ENCODE data around the gene AIG1.

Gene AIG1

GRCh38 chr6:143323729-143324470 is 263.2 kb downstream of the AIG1 start:
- no peaks in the 10 kb centered on the region for H4K20me1 ChIP-seq (ENCODE audit: insufficient read depth, low read length)
- DNase-seq: no peak
- H3K4me2 ChIP-seq (ENCODE audit: low read depth, low read length): no peak overlapping the region
- H3K27me3 ChIP-seq (replicated peaks; ENCODE audit: insufficient read depth, low read length): no peaks in the 10 kb centered on the region
- no peaks in the 10 kb centered on the region for H3K4me1 ChIP-seq (ENCODE audit: low read length)
- H3K9ac ChIP-seq (ENCODE audit: low read length): no peak overlapping the region
- no peak overlapping the region for H2AFZ ChIP-seq (ENCODE audit: low read length)
- H3K79me2 ChIP-seq (ENCODE audit: low read length): no peaks in the 10 kb centered on the region
- no peaks in the 10 kb centered on the region for H3F3A ChIP-seq (ENCODE audit: insufficient read depth, low read length)
- no peaks in the 10 kb centered on the region for H3K36me3 ChIP-seq (replicated peaks; ENCODE audit: insufficient read depth, low read length)
- no peaks in the 10 kb centered on the region for H3K9me3 ChIP-seq (replicated peaks; ENCODE audit: insufficient read depth, low read length)
- H3K27ac ChIP-seq (ENCODE audit: low read length): no peak overlapping the region
- TF ChIP-seq, protein P1, sequence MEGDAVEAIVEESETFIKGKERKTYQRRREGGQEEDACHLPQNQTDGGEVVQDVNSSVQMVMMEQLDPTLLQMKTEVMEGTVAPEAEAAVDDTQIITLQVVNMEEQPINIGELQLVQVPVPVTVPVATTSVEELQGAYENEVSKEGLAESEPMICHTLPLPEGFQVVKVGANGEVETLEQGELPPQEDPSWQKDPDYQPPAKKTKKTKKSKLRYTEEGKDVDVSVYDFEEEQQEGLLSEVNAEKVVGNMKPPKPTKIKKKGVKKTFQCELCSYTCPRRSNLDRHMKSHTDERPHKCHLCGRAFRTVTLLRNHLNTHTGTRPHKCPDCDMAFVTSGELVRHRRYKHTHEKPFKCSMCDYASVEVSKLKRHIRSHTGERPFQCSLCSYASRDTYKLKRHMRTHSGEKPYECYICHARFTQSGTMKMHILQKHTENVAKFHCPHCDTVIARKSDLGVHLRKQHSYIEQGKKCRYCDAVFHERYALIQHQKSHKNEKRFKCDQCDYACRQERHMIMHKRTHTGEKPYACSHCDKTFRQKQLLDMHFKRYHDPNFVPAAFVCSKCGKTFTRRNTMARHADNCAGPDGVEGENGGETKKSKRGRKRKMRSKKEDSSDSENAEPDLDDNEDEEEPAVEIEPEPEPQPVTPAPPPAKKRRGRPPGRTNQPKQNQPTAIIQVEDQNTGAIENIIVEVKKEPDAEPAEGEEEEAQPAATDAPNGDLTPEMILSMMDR (IDR thresholded peaks at IDR 0.05; ENCODE audit: low read length): no peak
- TF ChIP-seq EZH2phosphoT487 (IDR thresholded peaks at IDR 0.05; ENCODE audit: low read length) (no peak), EZH2 (optimal IDR thresholded peaks at IDR 0.05; ENCODE audit: low read depth, low read length) (no peak)
- H3K9me2 ChIP-seq (replicated peaks; ENCODE audit: insufficient read depth, low read length): no peaks in the 10 kb centered on the region
- H3K4me3 ChIP-seq (ENCODE audit: low read length): no peak overlapping the region

DNA sequence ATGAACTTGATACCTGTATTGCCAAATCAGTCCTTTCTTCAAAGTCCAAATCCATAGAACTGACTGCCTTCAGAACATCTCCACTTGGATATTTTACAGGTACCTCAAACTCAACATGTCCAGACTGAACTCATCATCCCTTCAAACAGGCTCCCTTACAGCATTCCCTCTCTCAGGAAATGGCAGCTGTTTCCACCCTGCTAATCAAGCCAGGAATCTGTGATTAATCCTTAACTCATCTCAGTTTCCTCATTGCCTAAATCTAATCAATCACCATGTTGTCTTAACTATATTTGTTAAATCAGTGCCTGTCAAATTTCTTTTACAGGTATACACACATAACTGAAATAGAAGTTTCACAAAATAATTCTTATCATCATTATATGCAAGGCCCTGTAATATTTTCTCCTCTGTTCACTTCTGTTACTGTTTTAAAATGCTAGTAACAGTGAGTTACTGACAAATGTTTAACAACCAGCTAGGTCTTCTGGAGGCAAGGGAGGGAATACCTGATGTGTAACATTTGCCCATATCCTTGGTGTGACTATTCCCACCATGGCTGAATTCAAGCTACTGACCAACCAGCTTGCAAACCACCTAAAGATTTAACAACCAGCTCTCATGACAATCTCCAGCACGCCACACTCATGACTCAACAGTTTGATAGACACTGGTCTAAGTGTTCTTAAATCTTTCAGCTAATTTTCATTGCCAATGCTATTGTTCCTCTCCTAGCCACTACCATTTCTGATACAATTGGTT is 264.9 kb downstream of the AIG1 start:
- Histone ChIP-seq H4K20me1 (ENCODE audit: insufficient read depth, low read length) (no peaks in the 10 kb centered on the region), H3K79me2 (ENCODE audit: low read length) (no peaks in the 10 kb centered on the region), H3K9me3 (replicated peaks; ENCODE audit: insufficient read depth, low read length) (no peaks in the 10 kb centered on the region), H3K4me3 (ENCODE audit: low read length) (no peak overlapping the region), H3F3A (ENCODE audit: insufficient read depth, low read length) (no peaks in the 10 kb centered on the region), H3K9ac (ENCODE audit: low read length) (no peak overlapping the region), H3K4me2 (ENCODE audit: low read depth, low read length) (no peak overlapping the region), H3K27ac (ENCODE audit: low read length) (no peak overlapping the region), H3K36me3 (replicated peaks; ENCODE audit: insufficient read depth, low read length) (no peaks in the 10 kb centered on the region), H3K9me2 (replicated peaks; ENCODE audit: insufficient read depth, low read length) (no peaks in the 10 kb centered on the region), H3K27me3 (replicated peaks; ENCODE audit: insufficient read depth, low read length) (no peaks in the 10 kb centered on the region), H2AFZ (ENCODE audit: low read length) (no peak overlapping the region), H3K4me1 (ENCODE audit: low read length) (no peaks in the 10 kb centered on the region)
- TF ChIP-seq, protein P1 (IDR thresholded peaks at IDR 0.05; ENCODE audit: low read length): no peak
- no peak for DNase-seq

DNA sequence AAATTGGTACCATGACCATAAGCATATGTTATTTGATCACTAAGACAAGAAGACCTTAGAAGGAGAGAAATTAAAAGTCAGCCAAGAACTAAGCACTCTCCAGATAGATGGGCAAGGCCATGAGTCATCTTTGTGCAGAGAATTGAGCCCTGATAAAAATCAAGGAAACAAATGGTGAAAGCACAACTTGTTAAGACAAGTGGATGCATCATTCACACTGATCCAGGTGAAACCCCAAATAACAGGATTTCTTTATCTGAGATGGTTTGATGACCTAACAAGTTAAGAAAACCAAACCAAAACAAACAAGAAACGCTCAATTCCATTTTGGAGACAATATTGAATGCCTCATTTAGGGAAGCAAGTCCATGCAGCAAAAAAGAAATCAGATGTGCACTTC is 268.2 kb downstream of the AIG1 start:
- Histone ChIP-seq H3F3A (ENCODE audit: insufficient read depth, low read length) (no peaks in the 10 kb centered on the region), H4K20me1 (ENCODE audit: insufficient read depth, low read length) (no peaks in the 10 kb centered on the region), H3K4me1 (ENCODE audit: low read length) (no peaks in the 10 kb centered on the region), H3K27ac (ENCODE audit: low read length) (no peak overlapping the region), H3K4me3 (ENCODE audit: low read length) (no peak overlapping the region), H2AFZ (ENCODE audit: low read length) (no peak overlapping the region), H3K4me2 (ENCODE audit: low read depth, low read length) (no peak overlapping the region), H3K9ac (ENCODE audit: low read length) (no peak overlapping the region), H3K36me3 (replicated peaks; ENCODE audit: insufficient read depth, low read length) (no peaks in the 10 kb centered on the region), H3K9me3 (replicated peaks; ENCODE audit: insufficient read depth, low read length) (no peaks in the 10 kb centered on the region), H3K9me2 (replicated peaks; ENCODE audit: insufficient read depth, low read length) (no peaks in the 10 kb centered on the region), H3K27me3 (replicated peaks; ENCODE audit: insufficient read depth, low read length) (no peaks in the 10 kb centered on the region), H3K79me2 (ENCODE audit: low read length) (no peaks in the 10 kb centered on the region)
- TF ChIP-seq, protein P1 (IDR thresholded peaks at IDR 0.05; ENCODE audit: low read length): no peak
- TF ChIP-seq EZH2phosphoT487 (IDR thresholded peaks at IDR 0.05; ENCODE audit: low read length) (no peak), EZH2 (optimal IDR thresholded peaks at IDR 0.05; ENCODE audit: low read depth, low read length) (no peak)
- DNase-seq: no peak

Data from MM.1S (cell line).